CD4-positive, alpha-beta T cell treated with Interleukin-15 for 4 hours (primary cell): ENCODE data around the gene GPRASP2.
"Not testable (repeated sequence)": the region's sequence is repeated elsewhere in the genome, so short reads cannot be mapped to it uniquely, and the experiment has no call there.

ENCODE experiments used
- DNase-seq: peaks from one replicate; pipeline ENCODE4 v3.0.0-alpha.2; 2020; ENCODE audit warnings: low spot score

Gene GPRASP2

GRCh38 chrX:102712216-102712966 lies at the start of gene GPRASP2:
GPRASP2 (plus strand) TSS chrX:102712448; CDS start chrX:102714870, 2,422 bp downstream.
- no peak for DNase-seq

GRCh38 chrX:102663820-102664219 lies 48.4 kb upstream of the GPRASP2 start:
- DNase-seq, result not testable (repeated sequence)

- not testable (repeated sequence) for DNase-seq
Measured at GRCh38 chrX:102667034-102667433, 45.2 kb upstream of the GPRASP2 start.

GRCh38 chrX:102669526-102669925 lies 42.7 kb upstream of the GPRASP2 start:
- DNase-seq, result no peak

- no peak for DNase-seq
Measured at GRCh38 chrX:102672856-102673255, 39.4 kb upstream of the GPRASP2 start.

- DNase-seq, result not testable (repeated sequence)
Measured at GRCh38 chrX:102677479-102677878, 34.8 kb upstream of the GPRASP2 start.

GRCh38 chrX:102684772-102685520 lies 27.3 kb upstream of the GPRASP2 start:
- no peak for DNase-seq

GRCh38 chrX:102694749-102695148 lies 17.5 kb upstream of the GPRASP2 start:
- no peak for DNase-seq

GRCh38 chrX:102696306-102696705 lies 15.9 kb upstream of the GPRASP2 start:
- DNase-seq, result no peak

GRCh38 chrX:102697494-102697893 lies 14.8 kb upstream of the GPRASP2 start:
- no peak for DNase-seq

GRCh38 chrX:102708900-102709299 lies 3.3 kb upstream of the GPRASP2 start:
- no peak for DNase-seq

- DNase-seq, result no peak
Measured at GRCh38 chrX:102711872-102712215, 404 bp upstream of the GPRASP2 start.

- no peak for DNase-seq
Measured at GRCh38 chrX:102712981-102713625, 855 bp downstream of the GPRASP2 start.

- no peak for DNase-seq
Measured at GRCh38 chrX:102714994-102715393, 2.7 kb downstream of the GPRASP2 start.

- no peak for DNase-seq
Measured at GRCh38 chrX:102715967-102716366, 3.7 kb downstream of the GPRASP2 start.

GRCh38 chrX:102720237-102721168 lies 8.3 kb downstream of the GPRASP2 start, which contains the start of gene GPRASP3:
GPRASP3 (plus strand) TSS chrX:102720743; CDS start chrX:102748996, 28,253 bp downstream.
- DNase-seq, result peak; percentile 67

- DNase-seq, result not testable (repeated sequence)
Measured at GRCh38 chrX:102721169-102721506, 8.9 kb downstream of the GPRASP2 start.

- DNase-seq, result no peak
Measured at GRCh38 chrX:102723456-102723855, 11.2 kb downstream of the GPRASP2 start.

- DNase-seq, result no peak
Measured at GRCh38 chrX:102727761-102728160, 15.5 kb downstream of the GPRASP2 start.

- DNase-seq, result no peak
Measured at GRCh38 chrX:102728646-102729045, 16.4 kb downstream of the GPRASP2 start.

GRCh38 chrX:102739657-102740056 lies 27.4 kb downstream of the GPRASP2 start:
- DNase-seq, result no peak

- no peak for DNase-seq
Measured at GRCh38 chrX:102744307-102744706, 32.1 kb downstream of the GPRASP2 start.
